DND-41 (cell line): ENCODE data around the gene TAF4.

Source experiments
- ATAC-seq: fragments of 200-7000 bp; cut with Tn5 transposase; 3 replicates; pipeline ENCODE4 v1.9.1; 2021; ENCODE audit warnings: low read depth; ENCODE audit not compliant: insufficient read depth
- DNase-seq: peaks from one replicate; pipeline ENCODE4 v3.0.0-alpha.2; 2020
- H2AFZ ChIP-seq: 2 replicates; pipeline ENCODE4 v1.6.0; 2012; ENCODE audit warnings: low read depth, low read length
- H3K27ac ChIP-seq: 2 replicates; pipeline ENCODE4 v1.5.1; 2012; ENCODE audit warnings: low read length, inconsistent platforms
- H3K27me3 ChIP-seq: fragments of 200-600 bp; sonication (generic); 2 replicates; pipeline ENCODE4 v1.6.0; 2012; ENCODE audit warnings: low read length, mild to moderate bottlenecking, inconsistent platforms; ENCODE audit not compliant: insufficient read depth, poor library complexity
- H3K36me3 ChIP-seq: 2 replicates; pipeline ENCODE4 v1.5.1; 2012; ENCODE audit warnings: low read length, inconsistent platforms; ENCODE audit not compliant: insufficient read depth
- H3K4me1 ChIP-seq: 2 replicates; pipeline ENCODE4 v1.5.1; 2012; ENCODE audit warnings: mild to moderate bottlenecking, low read length; ENCODE audit not compliant: insufficient read depth
- H3K4me2 ChIP-seq: 2 replicates; pipeline ENCODE4 v1.6.0; 2012; ENCODE audit warnings: mild to moderate bottlenecking, moderate library complexity, low read length, inconsistent platforms; ENCODE audit not compliant: insufficient read depth
- H3K4me3 ChIP-seq, 2 experiments: fragments of 200-600 bp in 1 of 2; shearing (Covaris generic) in 1 of 2; 2 replicates each; pipeline ENCODE4 v1.5.1; 2012 to 2016; ENCODE audit warnings: inconsistent platforms in 2 of 2, low read length in 2 of 2, mild to moderate bottlenecking in 2 of 2, low read depth in 1 of 2, moderate library complexity in 1 of 2
- H3K79me2 ChIP-seq: 2 replicates; pipeline ENCODE4 v1.6.0; 2012; ENCODE audit warnings: low read length, inconsistent platforms; ENCODE audit not compliant: insufficient read depth
- H3K9ac ChIP-seq: 2 replicates; pipeline ENCODE4 v1.6.0; 2012; ENCODE audit warnings: low read depth, mild to moderate bottlenecking, inconsistent platforms, low read length, moderate library complexity
- H3K9me3 ChIP-seq: 2 replicates; pipeline ENCODE4 v1.5.1; 2012; ENCODE audit warnings: low read length, moderate library complexity, mild to moderate bottlenecking, inconsistent platforms; ENCODE audit not compliant: insufficient read depth, severe bottlenecking
- H4K20me1 ChIP-seq: 2 replicates; pipeline ENCODE4 v1.6.0; 2012; ENCODE audit warnings: low read length; ENCODE audit not compliant: insufficient read depth
- EZH2 ChIP-seq: IDR thresholded peaks from 3 replicates; pipeline ENCODE4 v1.6.1; 2012; ENCODE audit warnings: borderline replicate concordance, low read depth, mild to moderate bottlenecking, moderate library complexity, low read length, inconsistent platforms; ENCODE audit not compliant: severe bottlenecking
- TF ChIP-seq, protein P1 (sequence below): IDR thresholded peaks from 2 replicates; pipeline ENCODE4 v1.5.1; 2012; ENCODE audit warnings: borderline replicate concordance, low read length, moderate library complexity, mild to moderate bottlenecking; ENCODE audit not compliant: poor library complexity, severe bottlenecking; ENCODE audit errors: extremely low read depth

Gene TAF4

DNA sequence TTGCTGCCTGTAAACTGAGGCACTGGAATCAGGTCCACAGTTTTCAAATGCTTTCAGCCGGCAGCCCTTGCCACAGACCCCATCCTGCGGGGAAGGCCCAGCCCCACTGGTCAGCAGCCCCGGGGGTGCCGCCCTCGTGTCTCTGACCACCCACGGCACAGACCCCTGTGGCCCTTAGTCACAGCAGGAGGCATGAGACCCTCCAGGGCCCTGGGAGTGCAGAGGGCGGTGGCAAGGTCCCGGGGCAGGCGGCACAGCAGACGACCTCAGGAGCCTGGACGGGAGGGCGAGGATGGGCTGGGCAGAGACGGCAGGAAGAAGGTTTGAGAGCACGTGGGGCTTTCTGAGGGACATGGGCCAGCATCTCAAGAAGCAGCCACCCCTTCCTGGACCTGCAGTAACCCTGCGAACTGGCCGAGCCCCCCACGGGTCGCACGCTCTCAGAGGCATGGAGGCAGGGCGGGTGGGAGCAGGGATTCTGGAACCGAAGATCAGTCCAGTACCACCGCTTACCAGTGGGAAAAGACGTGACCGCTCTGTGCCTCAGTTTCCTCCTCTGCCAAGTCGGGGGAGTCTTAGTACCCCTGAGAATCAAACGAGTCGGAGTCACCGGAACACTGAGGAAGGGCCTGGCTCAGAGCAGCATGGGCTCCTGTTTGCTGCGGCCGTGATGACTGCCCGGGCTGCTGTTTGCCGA, 140.7 kb downstream of the TAF4 start:
- ATAC-seq (no peak), DNase-seq (no peak)
- Histone ChIP-seq H3K4me1 (no peaks in the 10 kb centered on the region), H3K27ac (no peak overlapping the region), H3K27me3 (no peaks in the 10 kb centered on the region), H3K9me3 (no peaks in the 10 kb centered on the region), H2AFZ (no peak overlapping the region), H3K36me3 (no peaks in the 10 kb centered on the region), H3K4me3 (no peak overlapping the region), H3K79me2 (no peaks in the 10 kb centered on the region), H3K4me2 (no peak overlapping the region), H3K9ac (no peak overlapping the region), H4K20me1 (peaks cover 6% of the 10 kb centered on the region; the same call in 1 of the 2 replicates)
- TF ChIP-seq, protein P1, sequence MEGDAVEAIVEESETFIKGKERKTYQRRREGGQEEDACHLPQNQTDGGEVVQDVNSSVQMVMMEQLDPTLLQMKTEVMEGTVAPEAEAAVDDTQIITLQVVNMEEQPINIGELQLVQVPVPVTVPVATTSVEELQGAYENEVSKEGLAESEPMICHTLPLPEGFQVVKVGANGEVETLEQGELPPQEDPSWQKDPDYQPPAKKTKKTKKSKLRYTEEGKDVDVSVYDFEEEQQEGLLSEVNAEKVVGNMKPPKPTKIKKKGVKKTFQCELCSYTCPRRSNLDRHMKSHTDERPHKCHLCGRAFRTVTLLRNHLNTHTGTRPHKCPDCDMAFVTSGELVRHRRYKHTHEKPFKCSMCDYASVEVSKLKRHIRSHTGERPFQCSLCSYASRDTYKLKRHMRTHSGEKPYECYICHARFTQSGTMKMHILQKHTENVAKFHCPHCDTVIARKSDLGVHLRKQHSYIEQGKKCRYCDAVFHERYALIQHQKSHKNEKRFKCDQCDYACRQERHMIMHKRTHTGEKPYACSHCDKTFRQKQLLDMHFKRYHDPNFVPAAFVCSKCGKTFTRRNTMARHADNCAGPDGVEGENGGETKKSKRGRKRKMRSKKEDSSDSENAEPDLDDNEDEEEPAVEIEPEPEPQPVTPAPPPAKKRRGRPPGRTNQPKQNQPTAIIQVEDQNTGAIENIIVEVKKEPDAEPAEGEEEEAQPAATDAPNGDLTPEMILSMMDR: no peak
- no peak for TF ChIP-seq EZH2
